Posterior vena cava (tissue), 2 donors: ENCODE results near the gene RAP1A. TPM values are rescaled to one million over a fixed set of nuclear protein-coding genes. Genes with fewer than 3 reads are reported as not detected.
"Not testable (repeated sequence)": the region's sequence is repeated elsewhere in the genome, so short reads cannot be mapped to it uniquely, and the experiment has no call there.

Experiments
- DNase-seq: peaks from one replicate; pipeline ENCODE4 v3.0.0-alpha.2; 2020; ENCODE audit warnings: low spot score
- intact Hi-C, 2 donors: fragments of 100-400 bp; cut with DNase I; formaldehyde crosslinking; loops; one replicate each; pipeline versions ENCODE4 v1.14.1 to v1.14.2; 2022 to 2023
- total RNA-seq, 2 donors: library from RNA; stranded (reverse); fragmentation: NEBNext Ultra II Directional; extraction: Animal tissue kit (Norgen Biotek cat#: 25700); gene quantifications; one replicate each; pipeline ENCODE4 v1.2.1, GENCODE V29; 2021
- donor health status: DM: yes; HTN: yes; CAD: no.
- donor health status: DM: yes; HTN: yes; CAD: no.

The RAP1A gene
- total RNA-seq, 2 donors from 2014 or later: 187 to 227 TPM

DNA sequence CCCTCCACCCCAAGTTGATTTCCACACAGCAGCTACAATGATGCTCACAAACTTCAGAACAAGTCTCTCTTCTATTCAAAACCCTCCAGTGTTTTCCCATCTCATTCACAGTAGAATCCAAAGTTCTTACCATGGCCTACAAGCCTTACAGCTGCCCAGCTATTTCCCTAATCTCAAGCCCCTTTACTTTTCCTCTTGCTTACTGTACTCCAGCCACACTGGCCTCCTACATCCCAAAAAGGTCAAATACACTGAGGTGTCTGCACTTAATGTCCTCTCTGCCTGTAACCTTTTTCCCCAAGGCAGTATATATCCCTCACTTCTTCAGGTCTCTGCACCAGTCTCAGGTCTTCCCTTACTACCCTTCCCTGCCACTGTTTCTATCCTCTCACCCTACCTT is 2.6 kb downstream of the RAP1A start:
- intact Hi-C loops: no loop called here
- no peak for DNase-seq

GRCh38 chr1:111624382-111624781 is 4.8 kb downstream of the RAP1A start:
- intact Hi-C loops: no loop called here
- DNase-seq: no peak

GRCh38 chr1:111625276-111625675 is 5.7 kb downstream of the RAP1A start:
- no peak for DNase-seq
- intact Hi-C loops: no loop called here

GRCh38 chr1:111628153-111628552 is 8.6 kb downstream of the RAP1A start:
- intact Hi-C loops: no loop called here

GRCh38 chr1:111629190-111629954 is 9.8 kb downstream of the RAP1A start:
- intact Hi-C loops: no loop called here
- DNase-seq: no peak

More at GRCh38 chr1:111628153-111628552, 8.6 kb downstream of the RAP1A start:
- no peak for DNase-seq

- no peak for DNase-seq
- intact Hi-C loops: no loop called here
Measured at GRCh38 chr1:111630567-111630966, 11.0 kb downstream of the RAP1A start.

DNA sequence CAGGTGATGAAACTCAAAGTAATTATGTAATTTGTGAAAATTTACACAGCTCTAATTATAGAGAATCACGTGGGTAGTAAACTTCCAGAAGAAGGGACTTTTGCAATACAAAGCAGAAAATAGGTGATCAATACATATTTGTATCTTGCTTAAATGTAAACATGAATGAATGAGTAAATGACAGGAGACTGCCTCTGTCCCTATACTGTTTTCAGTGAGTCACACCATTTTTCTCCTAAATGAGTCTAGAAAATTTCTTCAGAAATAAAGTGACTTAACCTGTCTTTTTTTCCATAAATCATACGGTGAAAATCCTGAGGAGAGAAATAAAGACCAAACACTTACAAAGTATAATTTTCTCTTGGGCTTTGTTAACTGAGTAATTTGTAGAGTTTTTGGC is 11.9 kb downstream of the RAP1A start:
- intact Hi-C loops: no loop called here
- DNase-seq: no peak

GRCh38 chr1:111632771-111633170 is 13.2 kb downstream of the RAP1A start:
- DNase-seq, intact Hi-C loops: not testable (repeated sequence)

DNA sequence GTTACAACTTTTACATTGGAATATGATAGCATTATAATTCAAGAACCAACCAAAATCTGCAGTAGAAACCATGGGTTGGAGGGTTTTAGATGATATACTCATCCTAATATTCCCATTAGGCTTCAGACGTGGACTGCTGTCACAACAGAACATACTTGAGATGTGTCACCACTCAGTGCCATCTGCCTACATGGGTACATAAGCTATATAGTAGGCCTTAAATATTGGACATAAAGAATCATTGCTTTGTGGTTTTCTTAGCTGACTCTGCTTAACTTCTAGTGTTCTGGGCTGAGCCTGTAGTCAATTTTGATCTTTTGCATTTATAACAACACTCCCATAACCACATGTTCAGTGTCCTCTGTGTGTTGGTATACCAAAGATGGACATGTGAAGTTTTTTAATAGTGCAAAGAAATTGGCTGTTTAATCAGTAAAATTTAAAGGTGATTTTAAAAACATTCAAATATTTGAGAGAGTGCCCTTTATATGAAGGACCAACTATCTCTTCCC is 14.2 kb downstream of the RAP1A start:
- no peak for DNase-seq
- intact Hi-C loops: no loop called here

- intact Hi-C loops: no loop called here
- DNase-seq: no peak
Measured at GRCh38 chr1:111635324-111636009, 15.9 kb downstream of the RAP1A start.

GRCh38 chr1:111638320-111638719 is 18.7 kb downstream of the RAP1A start:
- DNase-seq: no peak
- intact Hi-C loops: no loop called here

DNA sequence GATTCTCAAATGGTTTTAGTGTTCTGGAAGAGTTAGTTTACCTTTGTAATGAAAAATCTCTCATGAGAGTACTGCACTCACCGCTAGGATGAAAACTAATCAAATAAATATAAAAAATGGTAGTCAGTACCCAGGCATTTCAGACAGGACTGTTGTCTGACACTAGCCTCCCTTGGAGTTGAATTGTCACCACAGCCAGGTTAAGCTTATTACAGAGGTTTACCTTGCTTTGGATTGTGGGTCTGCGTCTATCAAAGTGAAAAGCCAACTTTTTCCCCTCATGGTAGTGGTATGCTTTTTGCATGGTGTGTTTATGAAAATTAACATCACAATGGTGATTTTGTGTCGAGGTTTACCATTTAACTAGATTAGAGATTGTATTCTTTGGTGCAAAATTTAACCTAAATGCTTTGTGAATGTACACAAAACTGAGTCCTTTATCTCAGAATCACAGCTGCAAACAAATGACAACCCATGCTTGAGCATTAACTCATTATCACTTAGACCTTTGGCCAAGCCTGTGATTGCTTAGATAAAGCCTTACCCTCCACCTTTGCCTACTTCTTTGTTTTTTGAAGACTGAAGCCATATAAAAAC is 20.1 kb downstream of the RAP1A start:
- DNase-seq: no peak
- intact Hi-C loops: no loop called here

GRCh38 chr1:111643097-111643496 is 23.5 kb downstream of the RAP1A start:
- no peak for DNase-seq

DNA sequence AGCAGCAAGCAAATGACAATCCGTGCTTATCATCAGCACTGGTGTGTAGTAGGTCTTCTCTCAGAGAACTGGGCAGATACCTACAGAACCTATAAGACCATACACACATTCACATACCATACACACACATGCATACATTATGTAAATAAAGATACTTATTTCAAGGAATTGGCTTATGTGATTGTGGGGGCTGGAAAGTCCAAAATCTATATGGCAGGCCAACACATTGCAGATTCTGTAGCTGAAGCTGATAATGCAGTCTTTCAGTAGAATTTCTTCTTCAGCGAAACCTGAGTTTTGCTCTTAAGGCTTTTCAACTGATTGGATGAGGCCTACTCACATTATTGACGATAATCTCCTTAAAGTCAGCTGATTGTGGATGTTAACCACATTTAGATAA is 24.1 kb downstream of the RAP1A start:
- no peak for DNase-seq
- intact Hi-C loops: no loop called here

More at GRCh38 chr1:111643097-111643496, 23.5 kb downstream of the RAP1A start:
- intact Hi-C loops: no loop called here

DNA sequence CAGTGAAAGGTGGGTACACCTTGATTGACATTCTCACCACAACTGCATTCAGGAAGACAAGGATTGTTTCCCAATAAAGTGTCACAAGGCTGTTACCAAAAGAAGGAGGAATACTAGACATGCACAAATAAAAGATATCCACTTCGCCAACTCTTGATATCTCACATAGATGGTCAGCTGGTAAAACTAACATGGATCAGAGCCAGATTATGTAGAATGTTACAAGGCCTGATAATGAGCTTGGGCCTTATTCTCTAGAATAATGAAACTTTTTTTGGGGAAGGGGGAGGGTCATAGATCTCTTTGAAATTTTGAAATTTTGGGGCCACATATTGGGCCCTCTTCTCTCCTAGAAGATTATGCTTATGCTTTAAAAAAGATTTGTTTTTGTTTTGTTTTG is 24.9 kb downstream of the RAP1A start:
- intact Hi-C loops: no loop called here
- DNase-seq: no peak

- intact Hi-C loops: no loop called here
- no peak for DNase-seq
Measured at GRCh38 chr1:111647736-111648135, 28.1 kb downstream of the RAP1A start.

- intact Hi-C loops: no loop called here
- peak; percentile 66 for DNase-seq
Measured at GRCh38 chr1:111648806-111649205, 29.2 kb downstream of the RAP1A start.

GRCh38 chr1:111649227-111649626 is 29.6 kb downstream of the RAP1A start:
- intact Hi-C loops: no loop called here
- peak; percentile 68 for DNase-seq

GRCh38 chr1:111649648-111650047 is 30.1 kb downstream of the RAP1A start:
- DNase-seq: no peak
- intact Hi-C loops: no loop called here

DNA sequence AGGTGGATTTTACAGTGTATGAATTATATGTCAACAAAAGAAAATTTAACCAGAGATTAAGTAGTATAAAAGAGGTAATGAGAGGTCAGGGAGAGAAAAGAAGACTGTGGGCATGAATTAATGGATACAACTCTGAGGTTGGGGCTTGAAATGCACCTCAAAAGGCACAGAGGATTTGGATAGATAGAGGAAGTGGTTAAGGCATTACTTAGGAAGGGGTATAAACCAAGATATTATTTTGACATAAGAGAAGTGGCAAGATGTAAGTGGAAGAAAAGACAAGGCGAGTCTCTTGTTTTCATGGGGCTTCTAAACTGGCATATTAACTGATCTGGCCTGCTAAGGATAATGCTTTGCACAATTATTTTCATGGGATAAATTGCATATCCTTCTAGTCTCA is 34.1 kb downstream of the RAP1A start:
- intact Hi-C loops: no loop called here

More for the DNA sequence above, 34.1 kb downstream of the RAP1A start:
- DNase-seq: no peak
